HTR-8/SVneo (cell line): Measurements from ENCODE around the gene ANKRD44.
"Not testable (repeated sequence)": the region's sequence is repeated elsewhere in the genome, so short reads cannot be mapped to it uniquely, and the experiment has no call there.

Experiments
- DNase-seq: peaks from one replicate; pipeline ENCODE4 v3.0.0; 2011; ENCODE audit warnings: low spot score, mixed read lengths; ENCODE audit not compliant: insufficient read length
- FAIRE-seq: peaks from 2 replicates; lab custom pipeline; 2011; peaks lifted over from hg19 to GRCh38; lab: Jason Lieb, UNC

The ANKRD44 gene

DNA sequence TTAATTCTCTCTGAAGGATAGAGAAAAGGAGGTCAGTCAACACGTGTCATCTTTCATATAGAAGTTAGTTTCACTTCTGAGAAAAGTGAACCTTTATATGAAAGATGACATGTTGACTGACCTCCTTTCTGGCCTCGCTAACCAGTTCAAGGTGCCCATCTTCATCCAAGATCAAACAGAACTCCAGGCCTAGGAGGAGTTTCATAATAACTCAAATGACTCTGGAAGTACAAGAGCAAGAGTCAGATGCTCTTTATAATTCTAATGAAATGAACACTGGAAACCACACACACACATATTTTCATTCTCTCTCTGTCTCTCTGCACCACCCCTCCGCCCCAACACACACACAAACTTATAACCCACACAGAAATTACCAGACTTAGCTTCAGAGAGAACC, 16.3 kb downstream of the ANKRD44 start:
- DNase-seq (no peak), FAIRE-seq (no peak)

GRCh38 chr2:197293252-197294007, 17.1 kb downstream of the ANKRD44 start:
- FAIRE-seq (no peak), DNase-seq (no peak)

GRCh38 chr2:197292619-197293018, 18.0 kb downstream of the ANKRD44 start:
- no peak for DNase-seq
- no peak for FAIRE-seq

DNA sequence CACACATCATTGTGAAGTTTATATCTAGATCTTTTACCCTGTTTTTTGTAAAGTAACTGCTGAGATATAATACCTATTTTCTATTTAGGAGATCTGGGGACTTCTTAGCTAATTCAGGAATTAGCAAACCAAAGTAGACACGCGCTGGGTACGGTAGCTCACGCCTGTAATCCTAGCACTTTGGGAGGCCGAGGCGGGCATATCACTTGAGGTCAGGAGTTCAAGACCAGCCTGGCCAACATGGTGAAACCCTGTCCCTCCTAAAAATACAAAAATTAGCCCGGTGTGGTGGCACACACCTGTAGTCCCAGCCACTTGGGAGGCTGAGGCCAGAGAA, 23.0 kb downstream of the ANKRD44 start:
- DNase-seq, FAIRE-seq: not testable (repeated sequence)

DNA sequence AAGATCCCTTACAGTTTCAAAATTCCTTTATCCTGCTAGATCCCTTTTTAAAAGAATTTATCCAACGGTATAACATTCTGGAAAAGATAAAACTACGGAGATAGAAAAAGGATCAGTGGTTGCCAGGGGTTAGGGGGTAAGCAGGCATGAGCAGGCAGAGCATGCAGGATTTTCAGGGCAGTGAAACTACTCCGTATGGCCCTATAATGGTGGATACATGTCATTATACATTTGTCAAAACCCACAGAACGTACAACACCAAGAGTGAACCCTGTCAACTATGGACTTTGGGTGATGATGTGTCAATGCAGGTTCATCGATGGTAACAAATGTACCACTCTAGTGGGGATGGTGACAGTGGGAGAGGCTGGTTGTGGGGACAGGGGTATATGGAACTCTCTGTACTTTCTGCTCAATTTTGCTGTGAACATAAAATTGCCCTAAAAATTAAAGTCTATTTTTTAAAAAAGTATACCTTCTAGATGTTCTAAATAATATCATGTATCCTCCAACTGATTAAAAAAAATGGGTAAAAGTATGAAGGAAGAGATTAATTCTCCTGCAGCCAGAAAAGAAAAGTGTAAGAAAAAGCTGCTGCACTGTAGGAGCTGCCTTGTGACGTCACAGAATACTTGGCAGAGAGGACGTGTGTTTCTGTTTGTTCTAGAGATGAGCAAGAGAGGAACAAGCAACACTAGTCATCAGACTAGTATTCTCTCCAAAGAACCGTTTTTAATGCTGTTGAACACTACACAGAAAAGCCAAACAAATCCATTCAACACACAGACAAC, 23.6 kb downstream of the ANKRD44 start:
- DNase-seq (peak; percentile 45), FAIRE-seq (no peak)

DNA sequence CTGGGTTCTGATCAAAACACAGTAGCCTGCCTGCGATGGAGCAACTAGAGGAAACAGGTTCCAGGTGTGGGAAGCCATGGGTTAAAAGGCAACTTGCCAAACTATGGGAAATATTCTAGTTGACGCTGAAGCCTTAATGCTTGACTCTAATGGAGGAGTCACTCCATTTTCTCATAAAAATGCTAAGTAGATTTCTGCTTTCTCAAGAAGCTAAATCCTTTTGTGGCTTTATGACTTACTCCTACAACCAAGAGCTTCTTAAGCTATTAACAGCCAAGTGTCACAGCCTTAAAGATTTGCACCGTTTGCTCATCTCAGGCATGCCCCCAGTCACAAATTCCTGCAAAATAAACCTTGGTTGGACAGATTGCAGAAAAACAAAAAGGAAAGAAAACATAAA, 25.2 kb downstream of the ANKRD44 start:
- no peak for FAIRE-seq
- no peak for DNase-seq

- DNase-seq (no peak), FAIRE-seq (no peak)
These were observed 25.6 kb downstream of the ANKRD44 start for GRCh38 chr2:197284956-197285355.

DNA sequence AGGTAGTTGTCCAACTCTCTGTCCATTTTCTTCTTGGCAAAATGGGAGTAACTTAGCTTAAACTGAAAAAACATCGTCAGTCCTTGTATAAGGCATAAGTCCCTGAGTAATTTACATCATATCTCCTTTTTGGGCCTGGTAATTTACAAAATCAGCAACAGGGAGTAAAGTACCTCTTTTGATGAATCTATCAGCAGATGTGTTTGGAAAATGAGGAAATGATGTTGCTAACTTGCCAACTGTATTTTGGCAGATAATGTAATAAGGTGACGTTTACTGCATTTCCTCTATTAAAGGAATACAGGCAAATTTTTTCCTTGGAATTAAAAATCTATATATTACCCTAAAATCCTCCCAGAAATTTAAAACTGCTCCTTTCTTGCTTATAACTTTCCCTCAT, 29.2 kb downstream of the ANKRD44 start:
- FAIRE-seq (no peak), DNase-seq (no peak)

DNA sequence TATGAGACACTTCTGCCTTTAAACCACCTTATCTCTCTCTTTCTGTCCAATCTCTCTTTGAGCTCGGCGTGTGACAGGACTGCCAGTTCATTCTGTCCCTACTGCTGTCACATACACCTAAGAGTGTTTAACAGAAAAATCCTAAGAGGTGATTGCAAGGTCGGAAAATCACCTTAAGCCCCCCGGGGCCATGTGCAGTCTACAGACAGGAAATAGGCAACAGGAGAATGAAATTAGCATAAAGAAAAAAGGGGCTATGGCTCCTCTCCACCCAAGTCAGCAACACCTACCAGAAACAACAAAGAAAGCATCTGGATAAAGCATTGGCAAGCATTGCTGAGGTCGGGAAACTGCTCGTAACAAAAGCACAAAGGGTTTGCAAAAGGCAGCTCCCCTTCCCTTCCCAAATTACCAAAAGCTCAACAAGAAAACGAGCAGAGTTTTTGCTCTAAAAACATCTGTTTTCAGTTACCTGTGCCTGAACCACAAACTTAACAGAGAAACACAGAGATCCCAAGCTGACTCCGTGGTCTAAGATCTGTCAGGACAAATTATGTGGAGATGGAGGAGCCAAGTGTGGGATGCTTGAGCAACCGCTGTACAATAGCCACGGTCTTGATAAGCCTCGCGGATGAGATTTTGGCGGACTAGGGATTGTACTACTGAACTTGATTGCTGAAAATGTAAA, 30.4 kb downstream of the ANKRD44 start:
- DNase-seq (no peak), FAIRE-seq (no peak)

GRCh38 chr2:197278799-197279763, 31.5 kb downstream of the ANKRD44 start:
- no peak for FAIRE-seq
- DNase-seq = no peak

GRCh38 chr2:197277794-197278193, 32.8 kb downstream of the ANKRD44 start:
- FAIRE-seq (no peak), DNase-seq (no peak)

- DNase-seq = no peak
- FAIRE-seq = no peak
These were observed 34.4 kb downstream of the ANKRD44 start for GRCh38 chr2:197276156-197276555.

GRCh38 chr2:197274937-197275336, 35.6 kb downstream of the ANKRD44 start:
- DNase-seq (no peak), FAIRE-seq (no peak)

DNA sequence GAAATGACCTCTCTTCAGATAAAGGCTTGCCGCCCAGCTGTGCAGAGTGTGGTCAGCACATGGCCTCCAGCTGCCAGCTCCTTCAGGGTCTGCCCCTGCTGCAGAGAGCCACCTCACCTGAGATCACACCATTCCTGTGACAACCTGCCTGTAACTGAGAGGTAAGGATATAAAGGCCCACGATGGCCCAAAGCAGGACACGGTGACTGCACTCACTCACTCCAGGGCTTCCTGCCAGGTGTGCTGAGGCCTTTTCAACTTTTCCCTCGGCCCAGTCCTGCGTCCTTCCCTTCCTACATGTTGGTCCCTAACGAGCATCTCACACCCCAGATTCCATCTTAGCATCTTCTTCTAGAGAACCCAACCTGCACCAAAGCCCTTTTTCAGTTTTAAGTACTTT, 36.2 kb downstream of the ANKRD44 start:
- no peak for FAIRE-seq
- no peak for DNase-seq

DNA sequence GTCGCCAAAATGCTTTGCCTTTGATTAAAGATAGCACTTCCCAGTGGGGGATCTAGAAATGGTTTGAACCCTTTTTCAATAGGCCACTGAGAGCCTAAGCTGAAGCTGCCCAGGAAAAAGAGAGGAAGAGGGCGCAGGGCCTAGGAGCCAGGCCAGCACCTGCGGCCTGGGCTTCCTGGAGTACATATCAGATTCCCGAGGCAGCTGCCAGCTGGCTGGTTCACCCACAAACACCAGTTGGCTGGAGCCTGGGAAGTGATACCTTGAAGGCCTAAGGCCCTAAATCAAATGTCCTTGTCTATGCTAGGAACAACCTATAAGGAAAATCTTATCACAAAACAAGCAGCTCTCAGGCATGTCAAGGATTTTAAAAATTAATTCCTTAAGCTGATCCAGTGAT, 37.1 kb downstream of the ANKRD44 start:
- DNase-seq = no peak
- FAIRE-seq = no peak

DNA sequence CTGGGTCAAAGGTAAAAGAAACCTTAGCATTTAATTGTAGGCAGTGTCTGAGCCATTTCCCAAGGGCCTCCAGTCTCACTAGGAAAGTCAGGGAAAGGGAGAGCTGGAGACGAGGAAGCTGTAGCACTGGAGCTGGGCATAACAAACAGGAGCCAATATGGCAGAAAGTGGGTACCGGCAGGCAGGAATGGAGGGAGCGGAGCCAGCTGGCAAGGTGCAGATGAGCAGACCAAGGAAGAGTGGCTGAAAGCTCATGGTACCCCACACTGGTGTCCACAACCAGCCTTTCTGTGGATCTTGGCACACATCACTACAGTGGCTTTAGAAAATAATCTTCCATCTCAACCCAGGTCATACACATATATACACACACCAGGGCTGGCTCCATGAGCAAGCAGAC, 40.0 kb downstream of the ANKRD44 start:
- FAIRE-seq (no peak), DNase-seq (no peak)

DNA sequence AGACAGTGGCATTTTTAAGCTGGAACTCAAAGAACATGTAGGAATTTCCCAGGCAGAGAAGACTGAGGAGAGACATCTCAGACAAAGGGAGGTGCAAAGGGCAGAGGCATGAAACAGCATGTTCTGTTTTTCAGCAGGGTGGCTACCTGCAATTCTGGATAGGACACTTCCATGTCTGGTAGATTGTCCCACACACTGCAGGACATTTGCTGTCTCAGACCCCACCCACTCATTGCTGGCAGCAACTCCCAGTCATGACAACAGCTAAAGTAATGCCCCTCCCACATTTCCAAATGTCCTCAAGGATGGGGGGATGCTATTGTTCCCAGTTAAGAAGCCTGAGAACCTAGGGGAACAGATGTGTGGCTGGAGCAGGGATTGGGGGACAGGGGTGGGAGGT, 40.8 kb downstream of the ANKRD44 start:
- DNase-seq (no peak), FAIRE-seq (no peak)

GRCh38 chr2:197268786-197269584, 41.6 kb downstream of the ANKRD44 start:
- DNase-seq = no peak
- FAIRE-seq = no peak

- DNase-seq (no peak), FAIRE-seq (no peak)
These were observed 44.1 kb downstream of the ANKRD44 start for GRCh38 chr2:197266477-197266876.
